ENCODE results near the gene DCTN1.
"Not testable (repeated sequence)": the region's sequence is repeated elsewhere in the genome, so short reads cannot be mapped to it uniquely, and the experiment has no call there.

The DCTN1 gene

DNA sequence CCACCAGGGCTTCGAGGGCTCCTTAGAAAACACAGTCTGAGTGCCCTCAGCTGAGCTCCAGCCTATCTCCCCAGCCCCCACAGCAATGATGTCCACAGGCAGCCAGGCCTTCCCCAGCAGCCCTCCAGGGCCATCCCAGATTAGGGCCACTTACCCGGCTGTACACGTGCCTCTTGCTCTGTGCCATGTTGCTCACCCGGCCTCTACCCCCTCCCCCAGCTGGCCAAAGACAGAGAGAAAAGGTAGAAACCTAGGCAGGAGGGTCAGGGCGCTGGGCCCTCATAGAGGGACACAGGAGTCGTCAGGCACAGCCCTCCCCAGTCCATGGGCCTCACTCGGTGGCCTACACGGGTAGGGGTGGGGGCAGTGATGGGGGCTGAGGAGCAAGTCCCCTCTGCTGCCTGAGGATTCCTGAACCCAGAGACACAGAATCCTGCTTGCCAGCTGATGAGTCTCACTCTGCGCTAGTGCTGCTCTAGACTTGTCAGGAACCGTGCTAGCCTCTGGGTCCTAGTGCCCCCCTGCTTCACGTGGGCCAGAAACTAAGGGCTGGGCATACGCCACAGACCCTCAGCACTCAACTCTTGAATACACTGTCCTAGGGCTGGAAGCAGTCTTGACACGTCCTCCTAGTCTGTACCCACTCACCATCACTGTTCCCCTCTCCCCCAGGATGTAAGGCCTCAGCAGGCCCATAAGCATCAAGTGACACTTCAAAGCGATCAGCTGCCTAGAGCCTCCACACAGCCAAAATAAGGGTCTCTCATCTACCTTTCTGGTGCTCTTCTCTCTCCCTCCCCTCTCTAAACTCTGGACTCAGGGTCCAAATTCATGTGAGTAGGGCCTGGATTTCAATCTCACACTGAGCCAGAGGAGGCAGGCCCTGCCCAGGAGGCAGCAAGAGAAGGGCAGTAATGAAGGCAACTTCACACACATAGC is at the start of gene DCTN1:
Gene DCTN1, minus strand, starts transcription at position 461 of the 939 bp plus-strand sequence. Its CDS starts 274 bp downstream, at position 187.
- no peak for DNase-seq

DNA sequence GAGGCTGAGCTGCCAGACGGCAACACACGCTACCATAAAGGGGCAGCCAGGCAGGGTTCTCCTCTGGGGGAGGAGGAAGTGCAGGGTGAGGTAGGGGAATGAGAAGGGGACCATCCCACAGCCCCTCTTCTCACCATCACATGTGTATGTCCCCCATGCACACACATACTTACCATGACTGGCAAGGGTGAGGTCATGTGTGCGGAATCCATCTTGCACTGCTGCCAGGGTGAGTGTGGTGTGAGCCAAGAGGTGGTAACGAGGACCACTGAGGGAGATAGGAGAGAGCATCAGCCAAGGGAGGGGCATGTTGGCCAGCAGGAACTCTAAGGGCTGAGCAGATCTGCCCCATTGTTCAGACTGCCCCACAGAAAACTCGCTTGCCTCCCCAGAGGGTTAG is 48.6 kb upstream of the DCTN1 start:
- no peak for DNase-seq

DNA sequence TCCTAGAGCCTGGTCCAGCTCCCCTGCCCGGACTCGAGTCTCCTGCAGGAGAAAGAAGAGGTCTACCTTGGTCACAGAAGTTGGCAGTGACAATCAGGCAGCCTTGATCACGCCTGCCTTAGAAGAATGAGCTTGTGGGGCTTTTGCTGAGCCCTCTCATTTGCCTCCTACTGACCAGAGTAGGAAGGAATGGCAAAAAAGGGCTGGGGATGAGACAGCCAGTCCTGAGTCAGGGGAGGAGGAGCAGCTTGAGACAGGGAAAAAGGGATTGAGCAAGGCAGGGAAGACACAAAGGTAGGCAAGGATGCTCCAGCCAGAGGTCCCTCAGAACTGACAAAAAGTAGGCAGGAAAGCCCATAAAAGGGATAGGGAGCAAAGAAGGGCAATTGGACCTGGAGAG is 47.4 kb upstream of the DCTN1 start:
- DNase-seq, result no peak

DNA sequence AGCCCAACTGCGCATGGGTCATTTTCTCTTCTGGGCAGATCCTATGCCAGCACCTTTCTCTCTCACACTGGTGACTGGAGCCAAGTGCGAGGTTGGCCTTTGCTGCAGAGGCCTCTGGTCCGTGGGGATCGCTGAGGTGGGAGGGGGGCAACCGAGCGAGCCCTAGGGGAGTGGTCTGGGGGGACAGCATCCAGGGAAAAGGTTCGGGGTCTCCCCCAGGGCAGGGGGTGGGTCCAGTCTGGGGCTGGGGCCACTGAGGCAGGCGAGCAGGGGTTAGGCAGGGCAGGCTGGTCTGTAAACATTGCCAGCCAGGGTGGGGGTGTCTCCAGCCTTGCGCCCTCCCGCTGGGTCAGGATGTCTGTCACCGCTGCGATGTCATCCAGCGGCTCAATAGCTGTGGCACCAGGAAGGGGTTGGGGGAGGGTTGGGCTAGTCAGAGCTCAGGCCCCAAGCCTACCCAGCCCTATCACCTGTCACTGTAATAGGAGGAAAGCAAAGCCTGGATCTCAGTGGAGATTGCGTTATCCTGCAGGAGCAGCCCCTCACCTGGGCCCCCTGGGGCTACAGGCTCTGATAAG is 46.2 kb upstream of the DCTN1 start:
- no peak for DNase-seq

DNA sequence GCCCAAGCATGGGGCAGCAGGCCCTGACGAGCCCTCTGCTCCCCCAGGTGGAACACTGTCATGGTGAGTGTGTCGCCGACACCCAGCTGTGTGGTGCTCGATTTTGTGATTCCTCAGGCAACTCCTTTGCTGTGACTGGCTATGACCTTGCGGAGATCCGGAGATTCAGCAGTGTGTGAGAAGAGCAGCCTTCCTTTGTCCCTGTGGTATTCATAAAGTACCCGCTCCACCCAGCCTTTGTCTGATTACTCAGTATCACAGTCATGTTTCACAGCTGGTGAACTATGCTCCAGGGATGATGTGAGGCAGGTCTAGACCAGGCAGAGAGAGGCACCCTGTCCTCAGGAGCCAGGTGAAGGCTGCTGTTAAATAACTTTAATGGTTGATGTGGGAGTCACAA is 45.4 kb upstream of the DCTN1 start:
- no peak for DNase-seq

DNA sequence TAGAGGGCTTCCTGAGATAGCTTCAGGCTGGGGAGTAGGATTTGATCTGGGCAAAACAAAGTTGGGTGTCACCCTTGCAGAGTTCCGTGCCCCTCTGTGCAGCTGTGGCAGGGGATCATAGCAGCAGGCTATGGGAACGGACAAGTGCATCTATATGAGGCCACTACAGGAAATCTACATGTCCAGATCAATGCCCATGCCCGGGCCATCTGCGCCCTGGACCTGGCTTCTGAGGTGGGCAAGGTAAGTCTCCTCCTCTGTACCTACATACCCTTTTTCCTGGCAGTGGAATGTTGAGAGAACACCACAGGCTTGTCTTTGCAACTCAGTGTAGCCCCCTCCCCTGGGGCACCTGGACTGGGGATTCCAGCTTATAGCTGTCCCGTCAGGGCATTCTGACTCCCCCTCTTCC is 44.9 kb upstream of the DCTN1 start:
- no peak for DNase-seq

DNA sequence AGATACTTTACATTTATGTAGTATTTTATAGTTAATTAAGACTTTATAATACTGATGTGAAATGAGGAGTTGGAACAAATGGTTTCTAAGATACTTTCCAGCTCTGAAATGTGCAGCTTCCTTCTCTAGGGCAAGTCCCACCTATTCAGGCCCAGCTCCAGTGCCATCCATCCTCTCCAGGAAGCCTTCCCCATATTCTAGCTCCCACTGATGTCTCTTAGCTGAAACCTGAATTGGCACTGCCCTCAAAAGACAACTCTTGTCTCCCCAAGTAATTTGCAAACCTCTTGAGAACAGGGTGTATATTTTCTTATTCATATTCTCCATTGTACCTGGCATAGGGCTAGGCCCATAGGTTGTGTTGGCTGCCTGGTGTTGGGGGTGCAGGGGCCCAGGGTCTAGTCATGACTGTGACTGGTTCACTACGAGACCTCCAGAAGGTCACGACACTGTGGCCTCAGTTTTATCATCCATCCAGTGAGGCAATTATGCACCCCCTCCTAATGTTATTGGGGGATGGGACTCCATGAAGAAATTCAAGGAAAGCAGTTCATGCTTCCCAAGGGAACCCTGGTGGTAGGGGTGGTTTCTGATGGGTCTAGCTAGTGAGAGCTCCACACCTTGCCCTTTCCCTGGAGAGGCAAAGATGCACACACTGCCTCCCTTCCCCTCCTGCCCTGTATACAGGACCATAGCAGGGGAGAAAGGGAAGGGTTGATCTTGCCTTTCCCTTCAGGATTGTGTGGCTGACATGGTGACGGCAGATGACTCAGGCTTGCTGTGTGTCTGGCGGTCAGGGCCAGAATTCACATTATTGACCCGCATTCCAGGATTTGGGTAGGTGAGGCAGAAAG is 44.3 kb upstream of the DCTN1 start:
- DNase-seq, result no peak

DNA sequence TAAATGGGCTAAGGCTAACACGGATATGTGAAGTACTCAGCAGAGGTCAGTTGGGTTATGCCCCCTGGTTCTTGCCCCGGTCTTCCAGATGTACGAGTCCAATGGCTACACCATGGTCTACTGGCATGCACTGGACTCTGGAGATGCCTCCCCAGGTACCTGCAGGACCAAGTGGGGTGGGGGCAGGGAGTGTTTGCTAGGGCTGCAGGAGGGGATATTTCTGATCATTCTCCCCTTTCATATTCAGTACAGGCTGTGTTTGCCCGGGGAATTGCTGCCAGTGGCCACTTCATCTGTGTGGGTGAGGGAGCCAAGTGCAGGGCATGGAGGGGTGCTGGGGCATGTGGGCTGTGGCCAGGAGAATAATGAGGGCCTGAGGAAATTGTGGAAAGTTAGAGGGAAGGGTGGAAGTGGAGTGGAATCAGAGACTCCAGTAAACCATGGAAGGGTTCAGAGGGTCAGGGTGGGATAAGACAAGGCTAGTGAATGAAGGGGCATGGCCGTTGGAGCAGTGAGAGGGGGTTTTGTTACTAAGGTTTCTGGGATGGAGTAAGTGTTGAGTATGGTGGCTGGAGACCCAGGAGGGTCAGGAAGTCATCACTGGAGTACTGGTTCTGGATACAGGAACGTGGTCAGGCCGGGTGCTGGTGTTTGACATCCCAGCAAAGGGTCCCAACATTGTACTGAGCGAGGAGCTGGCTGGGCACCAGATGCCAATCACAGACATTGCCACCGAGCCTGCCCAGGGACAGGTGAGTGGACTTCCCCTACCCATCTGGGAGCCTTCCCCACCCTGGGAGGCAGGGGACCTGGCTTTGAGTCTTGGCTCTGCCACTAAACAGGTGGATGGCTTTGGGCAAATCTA is 43.4 kb upstream of the DCTN1 start:
- DNase-seq, result no peak

DNA sequence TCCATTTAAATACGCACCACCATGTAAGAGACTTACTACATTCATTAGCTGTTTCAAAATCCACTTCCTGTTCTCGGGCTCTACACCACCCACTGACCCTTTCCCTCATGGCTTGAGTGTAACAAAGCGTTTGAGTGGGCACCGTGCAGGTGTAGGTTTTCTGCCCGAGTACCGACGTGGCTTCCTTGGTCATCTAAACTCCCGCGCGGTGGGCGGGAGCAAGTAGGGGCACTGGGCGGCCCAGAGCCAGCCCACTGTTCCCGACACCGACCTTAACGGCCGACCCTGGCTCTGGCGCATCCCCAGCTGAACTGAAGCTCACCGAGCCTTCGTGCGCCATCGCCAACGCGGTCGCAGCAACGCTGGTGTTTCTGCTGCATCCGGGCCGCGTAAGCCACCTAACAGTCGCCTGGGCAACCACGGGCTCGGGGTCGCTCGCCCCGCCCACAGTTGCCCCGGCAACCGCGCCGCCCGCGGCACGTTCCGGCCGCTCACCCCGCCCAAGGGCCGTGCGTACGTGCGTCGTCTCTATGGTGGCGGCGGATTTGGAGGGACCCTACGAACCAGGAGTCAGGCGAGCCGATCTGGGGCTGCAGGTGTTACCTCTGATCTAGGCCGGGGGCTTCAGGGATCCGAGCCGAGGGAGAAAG is 41.2 kb upstream of the DCTN1 start, which contains the start of the genes C2orf81 and WDR54:
Gene C2orf81, minus strand, starts transcription at position 399 of the 650 bp plus-strand sequence. Its CDS starts 59 bp downstream, at position 340.
Gene WDR54, plus strand, starts transcription at position 510 of the 650 bp plus-strand sequence. CDS start 424 bp downstream, outside the sequence.
- DNase-seq, result peak; percentile 96

DNA sequence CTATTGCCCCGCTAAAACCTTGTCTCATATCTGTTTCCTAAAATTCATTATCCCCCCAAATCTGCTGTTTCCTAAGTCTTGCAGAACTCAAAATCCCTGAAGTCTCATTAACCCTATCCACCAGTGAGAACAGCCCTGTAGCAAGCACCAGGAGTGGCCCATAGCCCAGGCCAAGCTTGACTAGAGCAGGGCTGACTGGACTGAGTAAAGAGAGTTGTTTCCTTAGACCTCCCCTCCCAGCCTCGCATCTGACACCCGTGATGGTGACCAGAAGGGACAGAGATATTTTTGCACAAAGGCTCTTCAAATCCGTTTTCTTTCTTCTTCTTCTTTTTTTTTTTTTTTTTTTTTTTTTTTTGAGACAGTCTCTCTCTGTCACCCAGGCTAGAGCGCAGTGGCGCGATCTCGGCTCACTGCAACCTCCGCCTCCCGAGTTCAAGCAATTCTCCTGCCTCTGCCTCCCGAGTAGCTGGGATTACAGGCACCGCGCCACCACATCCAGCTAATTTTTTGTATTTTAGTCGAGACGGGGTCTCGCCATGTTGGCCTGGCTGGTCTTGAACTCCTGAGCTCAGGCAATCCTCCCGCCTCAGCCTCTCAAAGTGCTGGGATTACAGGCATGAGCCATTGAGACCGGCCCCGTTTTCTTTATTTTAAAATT is 40.5 kb upstream of the DCTN1 start:
- not testable (repeated sequence) for DNase-seq

DNA sequence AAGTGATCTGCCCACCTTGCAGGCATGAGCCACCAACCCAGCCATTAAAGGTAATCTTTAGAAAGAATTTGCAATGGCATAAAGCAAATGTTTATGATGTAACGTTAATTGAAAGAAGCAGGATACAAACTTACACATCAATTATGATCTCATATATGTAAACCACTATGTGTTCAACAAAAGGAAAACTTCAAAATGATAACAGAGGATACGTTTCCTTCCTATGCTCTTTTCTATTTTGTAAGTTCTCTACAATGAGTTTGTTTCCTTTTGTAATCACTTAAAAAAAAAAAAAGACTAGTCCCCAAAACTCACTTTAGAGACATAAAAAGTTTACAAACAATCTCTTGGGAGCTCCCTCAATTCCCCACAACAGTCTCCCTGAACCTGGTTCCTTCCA is 39.9 kb upstream of the DCTN1 start:
- DNase-seq, result no peak

DNA sequence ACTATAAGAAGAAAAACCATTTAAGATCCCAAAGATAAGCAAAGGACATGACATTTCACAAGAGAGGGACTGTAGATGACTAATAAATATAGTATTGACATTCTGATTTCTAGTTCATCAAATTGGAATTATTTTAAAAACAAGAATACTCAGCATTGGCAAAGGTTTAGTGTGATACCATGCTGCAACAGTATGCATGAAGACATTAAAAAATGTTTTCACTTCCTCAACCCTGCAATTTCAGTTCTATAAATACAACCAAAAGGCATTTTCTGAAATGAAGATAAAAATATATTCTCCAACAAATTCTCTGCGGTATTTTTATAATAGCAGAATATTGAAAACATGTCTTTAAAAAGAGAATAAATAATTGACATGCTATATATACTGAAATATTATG is 39.2 kb upstream of the DCTN1 start:
- no peak for DNase-seq

DNA sequence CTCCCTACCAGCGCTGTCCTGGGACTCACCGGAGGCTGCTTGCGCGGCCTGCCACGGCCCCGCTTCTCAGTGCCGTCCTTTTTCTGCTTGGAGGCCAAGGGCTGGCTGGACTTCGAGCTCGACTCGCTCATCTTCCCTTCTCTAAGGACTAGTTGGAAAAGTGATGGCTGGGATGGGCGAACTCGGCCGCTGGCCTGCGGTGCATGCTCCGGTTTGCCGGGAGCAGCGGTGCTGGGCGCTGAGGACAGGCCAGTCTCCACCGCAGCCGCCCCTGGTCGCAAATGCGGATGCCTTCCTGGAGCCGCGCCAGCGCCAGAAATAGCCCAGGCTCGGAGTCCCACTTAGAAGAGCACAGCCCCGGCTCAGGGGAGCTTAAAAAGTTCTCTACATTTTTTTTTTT is 38.2 kb upstream of the DCTN1 start:
- no peak for DNase-seq

DNA sequence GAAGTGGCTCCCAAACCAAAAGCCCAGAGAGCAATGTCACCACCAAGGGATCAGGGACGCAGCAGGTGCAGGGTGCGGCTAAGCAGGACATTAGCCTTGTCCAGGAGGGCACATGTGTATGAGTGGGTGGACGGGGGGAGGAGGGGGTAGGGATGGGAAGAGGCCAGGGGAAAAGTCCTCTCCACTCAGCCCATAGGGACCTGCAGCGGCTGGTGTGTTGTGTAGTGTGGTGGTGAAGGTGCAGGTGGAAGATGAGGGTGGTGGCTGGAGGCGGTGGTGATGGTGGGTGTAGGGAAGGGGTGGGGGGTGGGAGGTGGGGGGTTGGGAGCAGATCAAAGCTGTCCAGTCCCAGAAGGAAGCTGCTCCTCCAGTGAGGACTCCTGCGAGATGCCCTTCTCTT is 37.7 kb upstream of the DCTN1 start:
- no peak for DNase-seq

DNA sequence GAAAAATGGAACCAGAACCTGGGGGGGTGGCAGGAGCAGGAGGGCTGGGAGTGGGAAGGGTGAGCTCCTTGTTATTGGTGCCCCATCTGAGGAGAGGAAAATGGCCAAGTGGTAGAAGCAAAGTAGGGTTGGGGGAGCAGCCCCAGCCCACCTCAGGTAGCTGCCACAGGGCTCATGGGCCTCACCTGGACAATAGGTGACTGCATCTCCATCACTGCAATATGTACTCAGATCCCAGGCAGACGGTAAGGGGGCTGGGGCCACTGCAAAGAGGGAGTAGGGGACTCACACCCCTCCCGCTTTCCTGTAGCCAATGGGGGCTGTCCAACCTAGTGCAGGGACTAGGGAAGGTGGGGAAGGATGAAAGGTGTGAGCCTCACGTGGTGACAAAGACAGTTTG is 37.1 kb upstream of the DCTN1 start:
- DNase-seq, result no peak

DNA sequence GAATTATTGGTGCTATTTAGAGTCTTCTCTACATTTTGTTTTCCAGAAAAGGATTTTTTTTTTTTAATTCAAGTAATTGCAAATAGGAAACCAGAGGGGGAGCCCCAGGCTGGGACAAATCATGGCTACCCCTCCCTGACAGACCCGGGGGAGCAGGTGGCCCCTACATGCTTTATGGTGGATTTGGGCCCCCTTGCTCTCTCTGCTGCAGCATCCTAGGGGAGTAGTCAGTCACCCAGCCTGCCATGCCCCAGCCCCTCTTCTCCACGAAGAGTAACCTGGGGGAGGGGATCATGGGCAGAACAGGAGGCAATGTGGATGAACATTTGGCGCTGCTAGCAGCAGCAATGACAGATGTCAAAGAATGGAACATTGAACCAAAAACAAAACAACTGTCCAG is 36.7 kb upstream of the DCTN1 start:
- no peak for DNase-seq

DNA sequence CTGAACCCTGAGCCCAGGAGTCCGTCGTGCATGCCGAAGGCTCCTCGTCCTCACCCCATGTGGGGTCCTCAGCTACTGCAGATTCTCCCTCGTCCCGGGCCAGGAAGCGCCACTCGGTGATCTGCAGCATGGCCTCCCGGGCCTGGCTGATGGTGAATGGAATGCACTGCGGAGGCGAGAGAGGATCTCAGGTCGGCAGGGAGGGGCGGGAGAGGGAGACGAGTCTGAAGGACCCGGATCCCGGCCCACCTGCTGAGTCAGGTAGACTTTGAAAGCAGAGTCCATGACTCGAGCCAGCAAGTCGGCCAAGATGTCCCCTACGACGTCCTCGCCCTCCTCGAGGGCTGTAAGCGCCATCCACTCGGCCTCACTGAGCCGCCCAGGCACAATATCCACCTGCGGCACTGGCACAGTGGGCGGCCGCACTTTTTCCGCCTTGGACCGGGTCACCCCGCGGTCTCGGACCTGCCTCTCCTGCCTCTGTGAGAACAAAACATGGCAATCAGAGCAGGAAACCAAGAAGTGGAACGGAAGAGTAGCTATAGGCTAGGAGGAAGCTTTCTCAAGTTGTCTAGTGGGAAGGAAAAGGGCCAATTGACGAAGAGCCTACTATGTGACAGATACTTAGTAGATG is 35.8 kb upstream of the DCTN1 start:
- no peak for DNase-seq

DNA sequence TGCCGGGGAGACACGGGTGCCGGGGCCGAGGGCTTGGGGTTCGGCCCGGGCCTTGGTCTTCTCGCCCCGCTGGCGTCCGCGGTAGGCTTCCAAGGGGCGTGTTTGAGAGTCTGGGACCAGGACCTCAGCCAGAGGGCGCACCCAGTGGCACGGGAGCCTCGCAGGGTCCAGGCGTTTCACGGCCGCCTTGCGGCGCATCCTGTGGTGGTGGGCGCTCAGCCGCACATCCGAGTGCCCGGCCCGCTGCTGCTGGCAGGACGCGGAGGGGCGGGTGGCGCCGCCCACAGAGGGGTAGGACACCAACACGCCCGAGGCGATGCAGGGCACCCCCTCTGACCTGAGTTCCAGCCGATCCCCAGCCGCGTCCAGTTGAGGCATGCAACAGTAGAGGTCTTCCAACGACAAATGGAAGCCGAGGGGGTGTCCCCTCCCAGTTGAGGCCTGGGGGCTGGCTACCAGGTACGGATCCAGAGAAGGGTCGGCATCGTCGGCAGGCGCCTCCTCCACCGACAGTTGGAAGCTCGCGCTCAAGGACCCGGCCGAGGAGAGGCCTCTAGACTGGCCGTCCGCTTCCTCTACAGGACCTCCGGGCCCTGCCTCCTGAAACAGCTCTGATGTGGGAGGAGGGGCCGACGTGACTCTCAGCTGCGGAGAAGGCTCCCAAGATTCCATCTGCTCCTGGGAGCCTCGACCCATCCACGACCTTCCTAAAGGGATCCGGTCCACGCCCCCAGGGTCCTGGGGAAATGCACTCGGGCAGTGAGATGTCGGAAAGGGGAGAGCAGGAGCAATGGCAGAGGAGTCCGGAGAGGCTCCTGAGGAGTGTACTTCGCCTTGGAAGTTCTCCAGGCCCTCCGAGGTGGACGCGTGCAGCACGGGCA is 35.0 kb upstream of the DCTN1 start:
- DNase-seq, result peak; percentile 34

DNA sequence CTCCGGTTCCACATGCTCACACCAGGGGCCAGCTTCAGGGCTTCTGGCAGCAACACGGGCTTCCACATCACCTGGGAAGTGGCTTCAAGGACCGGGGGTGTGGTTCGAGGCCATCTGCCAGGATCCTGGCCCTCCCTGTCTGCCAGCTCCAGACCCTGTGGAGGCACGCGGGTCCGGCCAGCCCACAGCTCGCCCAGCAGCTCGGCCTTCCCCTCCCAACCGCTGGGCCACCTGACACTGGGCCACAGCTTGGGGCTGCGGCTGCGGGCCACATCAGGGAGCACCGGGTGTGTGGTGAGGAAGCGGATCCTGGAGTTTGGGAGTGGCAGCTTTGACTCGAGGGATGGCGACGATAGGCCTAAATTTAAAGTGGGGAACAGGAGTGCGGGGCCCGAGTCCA is 34.3 kb upstream of the DCTN1 start:
- DNase-seq, result no peak
